Osteoblast (primary cell): ENCODE measurements around the gene UGT3A1. TPM values are rescaled to one million over a fixed set of nuclear protein-coding genes. Genes with fewer than 3 reads are reported as not detected.

Experiments used
- DNase-seq: peaks from one replicate; pipeline ENCODE4 v3.0.0; 2011; ENCODE audit warnings: low spot score, mixed read lengths; ENCODE audit not compliant: insufficient read length; ENCODE audit errors: missing footprints
- H2AFZ ChIP-seq: 2 replicates; pipeline ENCODE4 v1.6.0; 2011; ENCODE audit warnings: mild to moderate bottlenecking, low read length
- H3K27ac ChIP-seq: 2 replicates; pipeline ENCODE4 v1.5.1; 2011; ENCODE audit warnings: mild to moderate bottlenecking, low read depth, low read length, moderate library complexity
- H3K27me3 ChIP-seq: 2 replicates; pipeline ENCODE4 v1.6.0; 2012; ENCODE audit warnings: mild to moderate bottlenecking, control low read depth, inconsistent platforms, low read length, moderate library complexity; ENCODE audit not compliant: insufficient read depth
- H3K36me3 ChIP-seq: 2 replicates; pipeline ENCODE4 v1.5.1; 2011; ENCODE audit warnings: mild to moderate bottlenecking, low read length, control low read depth, moderate library complexity; ENCODE audit not compliant: insufficient read depth
- H3K4me1 ChIP-seq: 2 replicates; pipeline ENCODE4 v1.5.1; 2011; ENCODE audit warnings: mild to moderate bottlenecking, low read length, control low read depth, moderate library complexity; ENCODE audit not compliant: insufficient read depth
- H3K4me2 ChIP-seq: 2 replicates; pipeline ENCODE4 v1.6.0; 2011; ENCODE audit warnings: mild to moderate bottlenecking, low read length; ENCODE audit not compliant: insufficient read depth
- H3K4me3 ChIP-seq: fragments of 200-600 bp; sonication (generic); 3 replicates; pipeline ENCODE4 v1.5.1; 2012; ENCODE audit warnings: mild to moderate bottlenecking, low read length, inconsistent platforms; ENCODE audit not compliant: insufficient read depth
- H3K79me2 ChIP-seq: 2 replicates; pipeline ENCODE4 v1.6.0; 2012; ENCODE audit warnings: mild to moderate bottlenecking, low read length, control low read depth, inconsistent platforms; ENCODE audit not compliant: insufficient read depth
- H3K9me3 ChIP-seq: 2 replicates; pipeline ENCODE4 v1.5.1; 2011; ENCODE audit warnings: low read depth, low read length, control low read depth
- H4K20me1 ChIP-seq: 2 replicates; pipeline ENCODE4 v1.6.0; 2012; ENCODE audit warnings: mild to moderate bottlenecking, low read length, control low read depth; ENCODE audit not compliant: insufficient read depth
- CTCF ChIP-seq: IDR thresholded peaks from 2 replicates; pipeline ENCODE4 v1.5.1; 2011; ENCODE audit warnings: mild to moderate bottlenecking, low read depth, low read length, moderate library complexity; ENCODE audit errors: extremely low read depth
- total RNA-seq: library from RNA; depleted of rRNA; stranded (reverse); fragments of >200 nt; gene quantifications from 2 replicates; pipeline ENCODE4 v1.2.3, GENCODE V29; 2012

Gene UGT3A1
- total RNA-seq, 1 donor, result not detected

- Histone ChIP-seq H3K36me3 (no peaks in the 10 kb centered on the region), H2AFZ (no peak overlapping the region), H3K4me3 (no peak overlapping the region), H3K4me2 (no peak overlapping the region), H3K27ac (no peak overlapping the region), H3K9me3 (no peaks in the 10 kb centered on the region), H3K4me1 (no peaks in the 10 kb centered on the region), H4K20me1 (no peaks in the 10 kb centered on the region), H3K79me2 (no peaks in the 10 kb centered on the region), H3K27me3 (peaks cover 18% of the 10 kb centered on the region)
- no peak for TF ChIP-seq CTCF
- DNase-seq, result no peak
Measured at GRCh38 chr5:35960328-35960727, 30.9 kb downstream of the UGT3A1 start.

- Histone ChIP-seq H2AFZ (no peak overlapping the region), H3K4me3 (no peak overlapping the region), H3K79me2 (no peaks in the 10 kb centered on the region), H3K4me1 (no peaks in the 10 kb centered on the region), H4K20me1 (no peaks in the 10 kb centered on the region), H3K9me3 (no peaks in the 10 kb centered on the region), H3K4me2 (no peak overlapping the region), H3K36me3 (no peaks in the 10 kb centered on the region), H3K27me3 (peaks cover 27% of the 10 kb centered on the region), H3K27ac (no peak overlapping the region)
- TF ChIP-seq CTCF, result no peak
- DNase-seq, result no peak
Measured at GRCh38 chr5:35956429-35956828, 34.8 kb downstream of the UGT3A1 start.

GRCh38 chr5:35954175-35954574 lies 37.0 kb downstream of the UGT3A1 start:
- no peak overlapping the region for H3K4me3 ChIP-seq
- H3K4me1 ChIP-seq, result no peaks in the 10 kb centered on the region
- H3K9me3 ChIP-seq, result no peaks in the 10 kb centered on the region
- no peak overlapping the region for H2AFZ ChIP-seq
- H3K27me3 ChIP-seq, result peaks cover 21% of the 10 kb centered on the region
- no peaks in the 10 kb centered on the region for H4K20me1 ChIP-seq
- no peaks in the 10 kb centered on the region for H3K79me2 ChIP-seq
- TF ChIP-seq CTCF, result no peak
- DNase-seq, result no peak
- H3K36me3 ChIP-seq, result no peaks in the 10 kb centered on the region
- no peak overlapping the region for H3K27ac ChIP-seq
- H3K4me2 ChIP-seq, result no peak overlapping the region

- H3K36me3 ChIP-seq, result no peaks in the 10 kb centered on the region
- H3K27ac ChIP-seq, result no peak overlapping the region
- H3K4me1 ChIP-seq, result no peaks in the 10 kb centered on the region
- no peak for TF ChIP-seq CTCF
- peaks cover 3% of the 10 kb centered on the region for H3K27me3 ChIP-seq
- H3K79me2 ChIP-seq, result no peaks in the 10 kb centered on the region
- H2AFZ ChIP-seq, result no peak overlapping the region
- no peak overlapping the region for H3K4me3 ChIP-seq
- H3K9me3 ChIP-seq, result no peaks in the 10 kb centered on the region
- no peaks in the 10 kb centered on the region for H4K20me1 ChIP-seq
- DNase-seq, result no peak
- H3K4me2 ChIP-seq, result no peak overlapping the region
Measured at GRCh38 chr5:35947085-35947484, 44.1 kb downstream of the UGT3A1 start.
